ENCODE measurements around the gene MAGEB16.

The MAGEB16 gene
- total RNA-seq, result 0 reads per million in 2 donors

DNA sequence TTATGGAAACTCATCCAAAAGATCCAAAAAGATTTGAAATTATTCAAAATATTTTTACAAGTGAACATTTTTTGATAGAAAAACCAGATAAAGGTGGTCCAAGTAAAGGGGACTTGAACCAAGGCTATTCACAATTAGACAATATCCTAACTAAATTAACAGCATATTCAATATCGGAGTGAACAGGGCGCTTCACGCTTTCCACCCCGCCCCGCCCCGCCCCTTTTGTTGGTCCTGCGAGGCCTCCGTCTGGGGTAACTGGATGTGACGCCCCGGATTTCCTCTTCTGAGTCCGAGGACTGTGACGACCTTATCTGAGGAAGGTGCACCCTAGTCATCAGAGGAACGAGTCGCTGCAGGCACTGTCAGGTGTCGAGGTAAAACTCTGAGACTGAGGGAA is at the start of gene MAGEB16:
Gene MAGEB16 (plus strand): TSS at position 301 of the 400 bp plus-strand sequence. CDS start 3,855 bp downstream, outside the sequence.
- DNase-seq, result no peak

DNA sequence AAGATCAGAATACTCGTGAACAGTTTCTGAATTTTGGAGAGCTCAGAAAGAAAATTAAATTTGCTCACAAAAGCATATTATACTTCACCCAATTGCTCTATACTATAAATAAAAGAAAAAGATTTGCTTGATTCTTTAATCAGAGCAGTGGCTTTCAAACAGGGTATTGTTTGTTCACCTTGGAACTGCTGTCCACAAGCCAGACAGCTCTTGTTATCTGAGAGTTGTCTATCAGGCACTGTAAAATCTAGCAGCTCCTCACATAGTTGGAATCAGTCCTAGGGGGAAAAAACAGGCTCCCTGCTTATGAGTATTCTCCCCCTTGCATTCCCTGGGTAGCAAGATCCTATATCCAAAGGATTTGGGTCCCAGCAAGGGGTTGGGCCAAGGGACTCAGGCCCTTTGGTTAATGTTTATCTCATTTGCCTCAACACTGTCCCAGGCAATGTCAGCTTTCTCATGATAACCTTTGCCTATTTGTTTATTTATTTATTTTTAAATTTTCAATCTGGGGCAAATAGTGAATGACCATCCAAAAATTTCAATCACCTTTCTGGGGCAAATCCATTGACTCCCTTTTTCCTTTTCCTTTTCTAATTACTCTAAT is 24.1 kb upstream of the MAGEB16 start:
- DNase-seq, result no peak

DNA sequence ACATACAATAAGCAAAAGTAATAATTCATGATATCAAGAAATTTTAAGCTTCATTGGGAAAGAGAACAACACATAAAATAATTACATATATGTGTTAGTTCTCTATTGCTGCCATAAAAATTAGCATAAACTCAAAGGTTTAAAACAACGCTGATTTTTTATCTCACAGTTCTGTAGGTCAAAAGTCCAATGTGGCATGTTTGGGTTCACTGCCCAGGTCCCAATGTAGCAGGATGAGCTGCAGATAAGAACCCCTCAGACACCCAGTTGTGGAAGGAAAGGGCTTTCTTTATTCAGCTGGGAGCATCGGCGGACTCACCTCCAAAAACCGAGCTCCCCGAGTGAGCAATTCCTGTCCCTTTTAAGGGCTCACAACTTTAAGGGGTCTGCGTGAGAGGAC is 13.1 kb upstream of the MAGEB16 start:
- no peak for DNase-seq

DNA sequence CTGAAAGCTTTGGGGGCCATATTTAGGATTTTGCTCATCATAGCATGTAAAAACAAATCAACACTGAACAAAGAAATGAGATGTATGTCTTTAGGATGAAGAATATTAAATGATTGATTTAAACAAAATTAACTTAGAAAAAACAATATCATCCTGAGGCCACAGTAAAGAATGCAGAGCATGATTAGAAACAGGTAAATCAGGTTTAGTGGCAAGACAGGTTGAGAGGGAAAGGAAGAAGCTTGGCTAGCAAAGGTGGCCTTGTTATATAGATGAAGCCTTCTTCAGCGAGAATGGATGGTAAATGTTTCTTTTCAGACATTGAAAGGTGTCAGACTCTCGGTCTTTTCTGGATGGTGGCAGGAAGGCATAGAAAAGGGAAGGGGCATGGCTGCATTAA is 11.9 kb upstream of the MAGEB16 start:
- DNase-seq, result no peak

DNA sequence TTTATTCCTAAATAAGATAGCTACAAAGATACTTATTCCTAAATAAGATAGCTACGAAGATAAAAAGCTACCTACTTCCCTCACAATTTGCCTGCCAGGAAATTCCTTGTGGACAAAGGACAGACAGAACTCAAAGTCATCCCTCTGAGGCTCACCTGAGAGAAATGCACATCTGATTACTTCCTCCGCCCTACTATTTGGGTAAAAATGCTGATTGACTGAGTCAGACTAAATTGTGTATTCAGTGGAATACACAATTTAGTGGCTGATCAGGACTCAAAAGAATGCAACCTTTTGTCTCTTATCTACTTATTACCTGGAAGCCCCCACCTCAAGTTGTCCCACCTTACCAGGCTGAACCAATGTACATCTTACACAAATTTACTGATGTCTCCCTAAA is 10.3 kb upstream of the MAGEB16 start:
- DNase-seq, result no peak

DNA sequence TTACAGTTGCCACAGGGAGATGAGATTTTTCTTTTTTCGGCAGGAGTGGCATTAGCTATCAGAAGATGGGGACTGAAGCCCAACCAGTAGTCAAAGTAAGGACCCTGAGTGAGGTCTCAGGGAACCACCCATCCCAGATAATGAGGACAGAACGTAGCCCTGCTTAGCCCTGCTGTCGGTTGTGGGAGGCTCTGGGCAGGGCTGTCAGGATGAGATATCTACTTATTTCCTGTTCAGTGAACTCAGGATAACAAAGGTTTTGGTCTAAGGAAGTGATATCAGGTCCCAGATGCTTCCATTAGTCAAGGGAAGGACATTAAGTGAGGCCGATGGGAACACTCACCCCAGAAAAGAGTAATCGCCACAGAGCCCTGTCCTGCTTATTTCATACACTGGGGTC is 2.3 kb downstream of the MAGEB16 start:
- DNase-seq, result no peak

DNA sequence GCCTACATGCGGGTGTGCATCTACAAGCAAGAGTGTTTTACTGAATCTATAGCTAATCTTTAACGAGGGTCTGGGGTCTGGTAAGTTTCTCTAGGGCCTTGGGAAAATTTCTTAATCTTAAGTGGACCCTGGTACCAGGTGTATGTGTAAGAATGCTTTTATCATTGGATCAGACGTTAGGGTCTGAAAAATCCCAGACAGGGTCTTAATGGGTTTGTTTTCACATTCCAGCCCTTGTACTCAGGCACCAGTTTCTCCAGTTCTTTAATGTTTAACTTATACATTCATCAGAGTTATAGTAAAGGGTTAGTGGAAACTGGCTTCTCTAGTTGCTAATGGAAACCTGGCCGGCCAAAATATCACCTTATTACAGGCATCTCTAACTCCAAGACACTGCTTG is 11.6 kb downstream of the MAGEB16 start:
- DNase-seq, result no peak

DNA sequence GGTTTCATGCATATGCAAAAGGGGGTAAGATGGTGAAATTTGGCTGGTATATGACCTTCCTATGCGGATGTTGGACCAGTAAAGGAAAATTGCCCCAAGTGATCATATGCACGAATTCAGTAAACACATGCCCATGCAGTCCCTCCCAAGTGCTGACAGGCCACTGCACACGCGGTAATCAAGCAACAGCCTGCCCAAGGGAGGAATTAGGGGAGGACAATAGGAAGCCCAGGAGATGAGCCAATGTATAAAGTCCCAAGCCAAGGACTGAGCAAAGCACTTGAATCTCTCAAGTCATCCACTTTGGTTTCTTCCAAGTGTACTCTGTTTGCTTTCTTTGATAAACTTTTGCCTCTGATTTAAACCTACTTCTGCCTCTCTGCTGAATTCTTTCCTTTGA is 21.1 kb downstream of the MAGEB16 start:
- no peak for DNase-seq

DNA sequence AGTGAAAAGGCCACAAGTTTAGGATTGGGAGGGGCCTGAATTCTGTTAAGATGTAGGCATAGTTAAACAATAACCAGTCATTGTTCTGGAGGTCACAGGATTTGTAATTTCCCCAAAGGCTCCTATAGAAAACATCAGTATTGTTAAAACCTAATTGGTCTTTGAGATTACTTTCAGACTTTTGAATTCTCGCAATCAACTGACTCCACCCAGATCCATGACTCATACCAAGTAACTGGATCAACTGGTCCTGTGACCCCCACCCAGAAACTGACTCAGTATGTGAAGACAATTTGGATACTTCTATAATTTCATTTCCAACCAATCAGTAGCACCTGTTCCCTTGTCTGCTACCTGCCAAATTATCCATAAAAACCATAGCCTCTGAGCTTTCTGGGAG is 28.4 kb downstream of the MAGEB16 start:
- DNase-seq, result no peak

DNA sequence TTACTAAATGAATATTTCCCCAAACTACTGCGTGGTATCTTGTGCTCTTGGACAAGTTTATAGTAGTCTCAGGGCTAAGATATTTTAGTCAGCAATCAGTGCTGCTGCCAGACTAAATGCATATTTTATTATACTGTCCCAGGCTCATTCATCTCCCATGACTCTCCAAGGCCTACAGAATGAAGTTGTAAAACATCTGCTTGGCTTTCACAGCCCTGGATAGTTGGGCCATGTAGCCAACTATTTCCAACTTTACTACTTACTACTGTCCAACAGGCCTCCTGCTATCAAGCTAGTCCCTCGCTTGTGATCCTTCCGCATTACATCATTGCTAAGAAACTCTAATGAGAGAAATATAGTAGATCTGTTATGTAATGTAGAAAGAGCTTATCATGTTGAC is 31.4 kb downstream of the MAGEB16 start:
- no peak for DNase-seq

DNA sequence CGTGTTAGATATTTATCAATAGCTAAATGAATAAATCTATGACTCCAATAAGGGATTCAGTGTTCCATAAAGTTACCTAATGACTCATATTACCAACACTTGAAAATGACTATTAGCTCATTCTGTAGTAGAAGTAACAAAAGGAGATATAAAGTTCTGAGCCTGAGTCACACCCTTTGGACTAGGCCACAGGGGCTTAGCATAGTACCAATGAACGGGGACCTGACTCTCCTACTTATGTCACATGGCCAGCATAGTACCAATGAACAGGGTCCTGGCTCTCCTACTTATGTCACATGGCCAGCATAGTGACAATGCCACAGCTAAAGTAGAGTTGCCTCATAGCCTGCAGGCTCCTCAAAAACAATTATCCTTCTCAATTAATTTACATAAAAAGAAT is 43.7 kb downstream of the MAGEB16 start:
- no peak for DNase-seq

DNA sequence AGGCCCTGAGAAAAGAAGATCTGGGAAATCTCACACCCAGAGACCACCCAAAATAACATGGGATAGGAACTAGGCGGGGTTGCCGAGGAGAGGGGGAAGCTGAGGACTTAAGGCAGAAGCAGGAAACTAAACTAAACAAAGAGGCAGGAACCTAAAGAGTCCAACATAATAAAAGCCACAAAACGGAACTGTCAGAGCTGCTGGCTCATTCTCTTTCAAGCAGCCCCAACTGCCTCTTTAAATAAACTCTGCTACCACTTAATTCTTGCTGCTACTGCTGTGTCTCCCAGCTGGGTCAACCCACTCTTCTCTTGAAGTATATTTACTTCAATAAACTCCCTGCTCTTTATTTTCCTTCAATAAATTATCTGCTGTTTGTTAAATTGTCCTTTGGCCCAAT is 44.5 kb downstream of the MAGEB16 start:
- no peak for DNase-seq

DNA sequence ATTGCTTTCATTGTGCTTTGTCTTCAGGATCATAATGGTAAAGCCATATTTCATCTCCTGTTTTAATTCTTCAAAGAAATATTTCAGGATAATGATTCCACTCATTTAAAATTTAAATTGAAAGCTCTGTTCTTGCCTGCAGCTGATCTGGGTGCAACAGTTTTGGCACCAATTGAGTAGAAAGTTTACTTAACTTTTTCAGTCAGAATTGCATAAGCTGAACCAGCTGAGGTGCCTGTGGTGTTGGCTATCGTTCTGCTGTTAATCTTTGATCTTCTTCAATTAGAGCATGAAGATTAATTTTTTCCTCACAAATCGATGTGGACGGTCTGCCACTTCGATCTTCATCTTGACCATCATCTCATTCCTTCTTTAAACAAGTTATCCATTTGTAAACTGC is 49.6 kb downstream of the MAGEB16 start:
- DNase-seq, result no peak

Data from T-helper 9 cell (primary cell).